T-cell (primary cell): ENCODE results near the gene AP1S3. TPM values are rescaled to one million over a fixed set of nuclear protein-coding genes. Genes with fewer than 3 reads are reported as not detected.

Experiments used
- ATAC-seq, 4 experiments: fragments of 200-7000 bp in 3 of 4; fragments of 150-1000 bp in 1 of 4; cut with Tn5 transposase; replicated peaks in 1 of 4; 1 replicate in 3 of 4; 2 replicates in 1 of 4; pipeline ENCODE4 v1.10.0; 2021; ENCODE audit warnings: moderate library complexity in 3 of 4, mild to moderate bottlenecking in 2 of 4, moderate number of reproducible peaks in 1 of 4
- CTCF ChIA-PET, 2 donors: fragments of 300-600 bp; sonication (Branson Sonifier 250); formaldehyde crosslinking; loops; one replicate each; lab custom pipeline; 2022; ENCODE audit warnings: antibody characterized with exemption in 2 of 2; lab: Charles Lee
- POLR2A ChIA-PET, 2 donors: fragments of 300-600 bp; sonication (Branson Sonifier 250); formaldehyde crosslinking; loops; one replicate each; lab custom pipeline; 2022; ENCODE audit warnings: antibody characterized with exemption in 2 of 2; lab: Charles Lee
- DNase-seq, 35 experiments: peaks; one replicate each; pipeline versions ENCODE4 v3.0.0 to v3.0.0-alpha.2; 2013 to 2023
- H3K27ac ChIP-seq: one replicate; pipeline ENCODE4 v1.5.1; 2013; ENCODE audit warnings: low read length
- H3K27me3 ChIP-seq, 2 experiments: replicated peaks in 1 of 2; 1 replicate in 1 of 2; 2 replicates in 1 of 2; pipeline versions ENCODE4 v1.6.1 to v1.7.0; 2013; ENCODE audit warnings: low read length in 1 of 2, mixed read lengths in 1 of 2; ENCODE audit not compliant: control insufficient read depth in 2 of 2, insufficient read depth in 2 of 2; ENCODE audit errors: extremely low read depth in 1 of 2
- H3K36me3 ChIP-seq, 2 donors: 1 replicate in 1 of 2; 2 replicates in 1 of 2; pipeline versions ENCODE4 v1.6.1 to v1.7.0; 2013; ENCODE audit warnings: low read length in 1 of 2; ENCODE audit not compliant: control insufficient read depth in 2 of 2, insufficient read depth in 1 of 2; ENCODE audit errors: extremely low read depth in 1 of 2
- H3K4me1 ChIP-seq, 2 experiments: 1 replicate in 1 of 2; 2 replicates in 1 of 2; pipeline versions ENCODE4 v1.6.1 to v1.7.0; 2013; ENCODE audit warnings: low read length in 2 of 2, mixed read lengths in 1 of 2; ENCODE audit not compliant: insufficient read depth in 2 of 2, control insufficient read depth in 1 of 2; ENCODE audit errors: extremely low read depth in 1 of 2
- H3K4me3 ChIP-seq, 2 donors: 1 replicate in 1 of 2; 2 replicates in 1 of 2; pipeline versions ENCODE4 v1.5.1 to v1.7.0; 2013; ENCODE audit warnings: mild to moderate bottlenecking in 2 of 2, low read length in 1 of 2, moderate library complexity in 1 of 2; ENCODE audit not compliant: control insufficient read depth in 1 of 2; ENCODE audit errors: extremely low read depth in 1 of 2
- H3K9me3 ChIP-seq: 2 replicates; pipeline ENCODE4 v1.7.0; 2013
- H3K27ac Mint-ChIP-seq, 2 donors: one replicate each; pipeline ENCODE4 v1.8.0; 2020 to 2021; ENCODE audit warnings: mild to moderate bottlenecking in 2 of 2, mixed read lengths in 2 of 2
- H3K27me3 Mint-ChIP-seq, 2 donors: one replicate each; pipeline ENCODE4 v1.8.0; 2021 to 2022; ENCODE audit warnings: mixed read lengths in 2 of 2
- H3K36me3 Mint-ChIP-seq: one replicate; pipeline ENCODE4 v1.8.0; 2021; ENCODE audit warnings: mixed read lengths
- H3K4me1 Mint-ChIP-seq, 3 donors: one replicate each; pipeline ENCODE4 v1.8.0; 2020 to 2022; ENCODE audit warnings: mixed read lengths in 3 of 3, mild to moderate bottlenecking in 1 of 3
- H3K4me3 Mint-ChIP-seq, 3 donors: one replicate each; pipeline ENCODE4 v1.8.0; 2020 to 2022; ENCODE audit warnings: mild to moderate bottlenecking in 3 of 3, mixed read lengths in 3 of 3, moderate library complexity in 3 of 3
- H3K9me3 Mint-ChIP-seq, 3 donors: one replicate each; pipeline ENCODE4 v1.8.0; 2020 to 2022; ENCODE audit warnings: mixed read lengths in 3 of 3
- WGBS: methylation state at CpG from one replicate; pipeline ENCODE4 v1.1.5; 2013; ENCODE audit warnings: missing lambda C conversion rate; ENCODE audit not compliant: insufficient coverage; 5-methylcytosine and 5-hydroxymethylcytosine counted together
- total RNA-seq, 35 experiments: library from RNA in 6 of 35; stranded (reverse) in 6 of 35; fragments of 120-200 nt in 1 of 35; gene quantifications; one replicate each; pipeline versions ENCODE4 v1.2.1 to v1.2.4 and lab custom pipeline; 2013 to 2026

The AP1S3 gene
- total RNA-seq, 5 donors from 2014 or later (not counting 1 experiment from before 2014, with no cell fraction given), result 1.4 to 2.9 (median 1.8) TPM

DNA sequence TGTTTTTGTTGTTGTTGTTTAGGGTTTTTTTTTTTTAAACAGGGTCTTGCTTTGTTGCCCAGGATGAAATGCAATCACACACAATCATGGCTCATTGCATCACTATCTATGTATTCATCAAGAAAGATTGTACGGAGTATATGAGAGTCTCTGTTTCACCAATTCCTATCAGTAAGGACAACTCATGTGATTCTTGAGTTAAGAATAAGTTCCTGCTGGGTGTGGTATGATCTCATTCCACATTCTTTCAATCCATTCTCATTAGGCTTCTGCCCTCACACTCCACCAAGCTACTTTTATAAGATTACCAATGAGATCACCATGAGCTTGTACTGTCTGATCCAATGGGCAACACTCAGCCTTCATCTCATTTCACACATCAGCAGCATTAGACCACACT is 9.1 kb upstream of the AP1S3 start:
- no peak for ATAC-seq
- Mint-ChIP-seq H3K36me3 (peaks cover 31% of the 10 kb centered on the region), H3K27me3 (no peaks in the 10 kb centered on the region), H3K27ac (no peak overlapping the region), H3K9me3 (peaks cover 0 to 4% (median 0%) of the 10 kb centered on the region in 3 donors), H3K4me3 (no peak overlapping the region), H3K4me1 (peaks cover 7 to 16% (median 10%) of the 10 kb centered on the region in 3 donors)
- no peaks in the 10 kb centered on the region for H3K27me3 ChIP-seq
- H3K27ac ChIP-seq, result no peak overlapping the region
- ChIA-PET CTCF (no interaction called here), POLR2A (no interaction called here)
- H3K36me3 ChIP-seq, result no peaks in the 10 kb centered on the region
- no peak overlapping the region for H3K4me3 ChIP-seq
- DNase-seq, result no peak
- H3K4me1 ChIP-seq, result peaks cover 0 to 5% of the 10 kb centered on the region in 2 experiments
- no peaks in the 10 kb centered on the region for H3K9me3 ChIP-seq
- no CpG with 5 or more reads among the region's 1 CpG for WGBS

- Mint-ChIP-seq H3K36me3 (no peaks in the 10 kb centered on the region), H3K9me3 (no peaks in the 10 kb centered on the region), H3K27ac (no peak overlapping the region), H3K4me3 (no peak overlapping the region), H3K4me1 (peaks cover 4 to 6% (median 6%) of the 10 kb centered on the region in 3 donors), H3K27me3 (no peaks in the 10 kb centered on the region)
- no peaks in the 10 kb centered on the region for H3K9me3 ChIP-seq
- no peak overlapping the region for H3K4me3 ChIP-seq
- CTCF ChIA-PET, result interaction anchor here in 1 of 2 donors (1.2 kb wide), 1 partner anchor 81 kb away, joined by 3 read pairs; no protein-coding TSS in a partner anchor
- POLR2A ChIA-PET, result no interaction called here
- no peak for DNase-seq
- H3K4me1 ChIP-seq, result peaks cover under 1 to 7% of the 10 kb centered on the region in 2 experiments
- no peaks in the 10 kb centered on the region for H3K27me3 ChIP-seq
- H3K27ac ChIP-seq, result no peak overlapping the region
- WGBS, result 100% methylated on average over 1 of the region's 3 CpGs
- ATAC-seq, result no peak
- H3K36me3 ChIP-seq, result no peaks in the 10 kb centered on the region
These were observed 4.2 kb upstream of the AP1S3 start for GRCh38 chr2:223841436-223842190.

GRCh38 chr2:223835701-223836532 is 1.5 kb downstream of the AP1S3 start:
- ChIA-PET POLR2A (interaction anchor here in 1 of 2 donors (0.7 kb wide), 1 partner anchor 78 kb away, joined by 3 read pairs; no protein-coding TSS in a partner anchor), CTCF (interaction anchor here (0.5 to 1.1 kb wide), 2 partner anchors 18 to 65 kb away, joined by 3 read pairs; no protein-coding TSS in a partner anchor)
- H3K27ac ChIP-seq, result no peak overlapping the region
- Mint-ChIP-seq H3K27me3 (peaks cover 0 to 4% of the 10 kb centered on the region in 2 donors), H3K27ac (no peak overlapping the region), H3K4me1 (peaks cover 12 to 16% (median 13%) of the 10 kb centered on the region in 3 donors), H3K9me3 (no peaks in the 10 kb centered on the region), H3K4me3 (peak overlapping the region; percentile 46 to 92 (median 86)), H3K36me3 (no peaks in the 10 kb centered on the region)
- ATAC-seq (no peak), DNase-seq (peak in 5 of 35 experiments; percentile 1 to 50 (median 5))
- WGBS, result 74% methylated on average over 10 of the region's 15 CpGs
- H3K4me1 ChIP-seq, result peaks cover 2 to 15% of the 10 kb centered on the region in 2 experiments
- H3K9me3 ChIP-seq, result no peaks in the 10 kb centered on the region
- no peaks in the 10 kb centered on the region for H3K36me3 ChIP-seq
- peaks cover 0 to 5% of the 10 kb centered on the region in 2 experiments for H3K27me3 ChIP-seq
- no peak overlapping the region for H3K4me3 ChIP-seq

GRCh38 chr2:223834431-223834830 is 3.0 kb downstream of the AP1S3 start:
- ChIA-PET CTCF (interaction anchor here in 1 of 2 donors (0.6 kb wide), 1 partner anchor 108 kb away, joined by 4 read pairs; no protein-coding TSS in a partner anchor), POLR2A (no interaction called here)
- Histone ChIP-seq H3K9me3 (no peaks in the 10 kb centered on the region), H3K4me3 (no peak overlapping the region), H3K4me1 (peaks cover 2 to 15% of the 10 kb centered on the region in 2 experiments), H3K27me3 (peaks cover 0 to 5% of the 10 kb centered on the region in 2 experiments), H3K36me3 (no peaks in the 10 kb centered on the region), H3K27ac (no peak overlapping the region)
- no peak overlapping the region for H3K27ac Mint-ChIP-seq
- DNase-seq (no peak), ATAC-seq (no peak)
- H3K36me3 Mint-ChIP-seq, result no peaks in the 10 kb centered on the region
- no peak overlapping the region for H3K4me3 Mint-ChIP-seq
- WGBS, result no CpG with 5 or more reads among the region's 1 CpG
- no peaks in the 10 kb centered on the region for H3K9me3 Mint-ChIP-seq
- H3K4me1 Mint-ChIP-seq, result peaks cover 12 to 16% (median 13%) of the 10 kb centered on the region in 3 donors
- H3K27me3 Mint-ChIP-seq, result peaks cover 0 to 4% of the 10 kb centered on the region in 2 donors

GRCh38 chr2:223832241-223832903 is 5.0 kb downstream of the AP1S3 start:
- peaks cover 2 to 11% of the 10 kb centered on the region in 2 experiments for H3K4me1 ChIP-seq

DNA sequence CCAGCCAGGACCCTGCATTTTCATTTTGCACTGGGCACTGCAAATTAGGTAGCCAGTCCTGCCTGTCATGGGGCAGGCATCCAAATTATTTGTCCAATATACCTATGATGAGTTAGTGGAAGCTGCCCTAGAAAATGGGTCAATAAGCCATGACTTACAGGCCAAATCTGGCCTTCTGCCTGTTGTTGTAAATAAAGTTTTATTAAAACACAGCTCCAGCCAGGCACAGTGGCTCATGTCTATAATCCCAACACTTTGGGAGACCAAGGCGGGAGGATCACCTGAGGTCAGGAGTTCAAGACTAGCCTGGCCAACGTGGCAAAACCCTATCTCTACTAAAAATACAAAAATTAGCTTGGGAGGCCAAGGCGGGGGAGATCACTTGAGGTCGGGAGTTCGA is 8.3 kb downstream of the AP1S3 start:
- Histone ChIP-seq H3K36me3 (no peaks in the 10 kb centered on the region), H3K4me3 (no peak overlapping the region), H3K4me1 (no peaks in the 10 kb centered on the region), H3K27me3 (no peaks in the 10 kb centered on the region), H3K9me3 (no peaks in the 10 kb centered on the region), H3K27ac (no peak overlapping the region)
- ChIA-PET CTCF (no interaction called here), POLR2A (no interaction called here)
- Mint-ChIP-seq H3K9me3 (no peaks in the 10 kb centered on the region), H3K4me3 (no peak overlapping the region), H3K27me3 (peaks cover 0 to 4% of the 10 kb centered on the region in 2 donors), H3K36me3 (no peaks in the 10 kb centered on the region), H3K4me1 (no peaks in the 10 kb centered on the region), H3K27ac (no peak overlapping the region)
- no peak for ATAC-seq
- no peak for DNase-seq
- no CpG with 5 or more reads among the region's 5 CpGs for WGBS

More at GRCh38 chr2:223832241-223832903, 5.0 kb downstream of the AP1S3 start:
- WGBS, result no CpG with 5 or more reads among the region's 8 CpGs
- Histone ChIP-seq H3K27ac (no peak overlapping the region), H3K9me3 (no peaks in the 10 kb centered on the region), H3K27me3 (peaks cover 0 to 5% of the 10 kb centered on the region in 2 experiments), H3K4me3 (no peak overlapping the region), H3K36me3 (no peaks in the 10 kb centered on the region)
- Mint-ChIP-seq H3K36me3 (no peaks in the 10 kb centered on the region), H3K4me1 (peaks cover 9 to 13% (median 13%) of the 10 kb centered on the region in 3 donors), H3K9me3 (no peaks in the 10 kb centered on the region), H3K4me3 (no peak overlapping the region), H3K27ac (no peak overlapping the region), H3K27me3 (peaks cover 0 to 4% of the 10 kb centered on the region in 2 donors)
- ChIA-PET POLR2A (no interaction called here), CTCF (no interaction called here)
- DNase-seq (no peak), ATAC-seq (no peak)
